HL-60 (cell line): Measurements from ENCODE around the gene PAH.

Experiments used
- DNase-seq, 2 experiments: peaks; one replicate each; pipeline ENCODE4 v3.0.0-alpha.2; 2010 to 2020; ENCODE audit warnings: low read depth in 1 of 2, low spot score in 1 of 2
- H3K27ac ChIP-seq: fragments of 250-450 bp; sonication (Bioruptor Pico); replicated peaks from 2 replicates; pipeline ENCODE4 v1.5.1; 2020; ENCODE audit warnings: mild to moderate bottlenecking, moderate library complexity
- H3K27me3 ChIP-seq: fragments of 250-450 bp; sonication (Bioruptor Pico); 2 replicates; pipeline ENCODE4 v1.5.1; 2021; ENCODE audit warnings: mild to moderate bottlenecking, moderate library complexity; ENCODE audit not compliant: insufficient read depth, poor library complexity, severe bottlenecking
- H3K4me3 ChIP-seq: replicated peaks from 2 replicates; pipeline ENCODE4 v1.5.1; 2011; ENCODE audit warnings: mild to moderate bottlenecking, control low read depth, low read length; ENCODE audit not compliant: insufficient read depth
- GABPA ChIP-seq: IDR thresholded peaks from 2 replicates; pipeline ENCODE4 v1.6.1; 2012; ENCODE audit warnings: low read depth
- POLR2AphosphoS5 ChIP-seq: IDR thresholded peaks from 2 replicates; pipeline ENCODE4 v1.6.1; 2012; ENCODE audit warnings: low read depth
- SPI1 ChIP-seq: IDR thresholded peaks from 2 replicates; pipeline ENCODE4 v1.6.1; 2012; ENCODE audit warnings: low read depth, mild to moderate bottlenecking, borderline replicate concordance
- TF ChIP-seq, protein P1 (sequence below): IDR thresholded peaks from one replicate; pipeline ENCODE4 v1.5.1; 2011; ENCODE audit warnings: low read length, control low read depth, inconsistent platforms; ENCODE audit not compliant: insufficient read depth
- TF ChIP-seq, protein P2 (sequence below): IDR thresholded peaks from 2 replicates; pipeline ENCODE4 v1.6.1; 2012; ENCODE audit warnings: low read depth; ENCODE audit not compliant: insufficient replicate concordance

Gene PAH

GRCh38 chr12:102873077-102873476 lies 44.0 kb downstream of the PAH start:
- no peak for DNase-seq
- TF ChIP-seq, protein P1, sequence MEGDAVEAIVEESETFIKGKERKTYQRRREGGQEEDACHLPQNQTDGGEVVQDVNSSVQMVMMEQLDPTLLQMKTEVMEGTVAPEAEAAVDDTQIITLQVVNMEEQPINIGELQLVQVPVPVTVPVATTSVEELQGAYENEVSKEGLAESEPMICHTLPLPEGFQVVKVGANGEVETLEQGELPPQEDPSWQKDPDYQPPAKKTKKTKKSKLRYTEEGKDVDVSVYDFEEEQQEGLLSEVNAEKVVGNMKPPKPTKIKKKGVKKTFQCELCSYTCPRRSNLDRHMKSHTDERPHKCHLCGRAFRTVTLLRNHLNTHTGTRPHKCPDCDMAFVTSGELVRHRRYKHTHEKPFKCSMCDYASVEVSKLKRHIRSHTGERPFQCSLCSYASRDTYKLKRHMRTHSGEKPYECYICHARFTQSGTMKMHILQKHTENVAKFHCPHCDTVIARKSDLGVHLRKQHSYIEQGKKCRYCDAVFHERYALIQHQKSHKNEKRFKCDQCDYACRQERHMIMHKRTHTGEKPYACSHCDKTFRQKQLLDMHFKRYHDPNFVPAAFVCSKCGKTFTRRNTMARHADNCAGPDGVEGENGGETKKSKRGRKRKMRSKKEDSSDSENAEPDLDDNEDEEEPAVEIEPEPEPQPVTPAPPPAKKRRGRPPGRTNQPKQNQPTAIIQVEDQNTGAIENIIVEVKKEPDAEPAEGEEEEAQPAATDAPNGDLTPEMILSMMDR: no peak
- TF ChIP-seq POLR2AphosphoS5 (no peak), SPI1 (no peak), GABPA (no peak)
- TF ChIP-seq, protein P2, sequence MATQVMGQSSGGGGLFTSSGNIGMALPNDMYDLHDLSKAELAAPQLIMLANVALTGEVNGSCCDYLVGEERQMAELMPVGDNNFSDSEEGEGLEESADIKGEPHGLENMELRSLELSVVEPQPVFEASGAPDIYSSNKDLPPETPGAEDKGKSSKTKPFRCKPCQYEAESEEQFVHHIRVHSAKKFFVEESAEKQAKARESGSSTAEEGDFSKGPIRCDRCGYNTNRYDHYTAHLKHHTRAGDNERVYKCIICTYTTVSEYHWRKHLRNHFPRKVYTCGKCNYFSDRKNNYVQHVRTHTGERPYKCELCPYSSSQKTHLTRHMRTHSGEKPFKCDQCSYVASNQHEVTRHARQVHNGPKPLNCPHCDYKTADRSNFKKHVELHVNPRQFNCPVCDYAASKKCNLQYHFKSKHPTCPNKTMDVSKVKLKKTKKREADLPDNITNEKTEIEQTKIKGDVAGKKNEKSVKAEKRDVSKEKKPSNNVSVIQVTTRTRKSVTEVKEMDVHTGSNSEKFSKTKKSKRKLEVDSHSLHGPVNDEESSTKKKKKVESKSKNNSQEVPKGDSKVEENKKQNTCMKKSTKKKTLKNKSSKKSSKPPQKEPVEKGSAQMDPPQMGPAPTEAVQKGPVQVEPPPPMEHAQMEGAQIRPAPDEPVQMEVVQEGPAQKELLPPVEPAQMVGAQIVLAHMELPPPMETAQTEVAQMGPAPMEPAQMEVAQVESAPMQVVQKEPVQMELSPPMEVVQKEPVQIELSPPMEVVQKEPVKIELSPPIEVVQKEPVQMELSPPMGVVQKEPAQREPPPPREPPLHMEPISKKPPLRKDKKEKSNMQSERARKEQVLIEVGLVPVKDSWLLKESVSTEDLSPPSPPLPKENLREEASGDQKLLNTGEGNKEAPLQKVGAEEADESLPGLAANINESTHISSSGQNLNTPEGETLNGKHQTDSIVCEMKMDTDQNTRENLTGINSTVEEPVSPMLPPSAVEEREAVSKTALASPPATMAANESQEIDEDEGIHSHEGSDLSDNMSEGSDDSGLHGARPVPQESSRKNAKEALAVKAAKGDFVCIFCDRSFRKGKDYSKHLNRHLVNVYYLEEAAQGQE: no peak
- H3K4me3 ChIP-seq: no peak overlapping the region
- no peak overlapping the region for H3K27ac ChIP-seq
- H3K27me3 ChIP-seq: no peaks in the 10 kb centered on the region

GRCh38 chr12:102871014-102871413 lies 46.0 kb downstream of the PAH start:
- DNase-seq: no peak
- Histone ChIP-seq H3K4me3 (no peak overlapping the region), H3K27ac (no peak overlapping the region), H3K27me3 (no peaks in the 10 kb centered on the region)
- TF ChIP-seq, protein P1: no peak
- no peak for TF ChIP-seq GABPA
- no peak for TF ChIP-seq SPI1
- no peak for TF ChIP-seq POLR2AphosphoS5
- TF ChIP-seq, protein P2: no peak

DNA sequence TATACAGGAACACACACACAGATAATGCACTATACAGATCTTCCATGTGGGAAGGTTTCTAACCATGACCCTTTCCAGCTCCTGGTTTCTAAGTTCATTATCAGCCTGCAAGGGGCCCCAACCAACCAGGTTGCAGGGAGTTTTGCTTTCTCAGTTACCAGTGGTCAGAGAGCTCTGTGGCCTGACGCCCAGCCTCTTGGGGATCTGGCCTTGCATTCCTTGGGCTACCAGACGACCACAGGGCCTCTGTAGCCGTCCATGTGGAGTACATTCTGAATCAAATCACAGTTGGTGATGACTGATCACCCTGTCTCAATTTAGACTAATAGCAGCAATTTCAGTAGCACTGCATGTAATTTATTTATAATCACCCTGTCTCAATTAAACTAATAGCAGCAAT lies 47.5 kb downstream of the PAH start:
- H3K27me3 ChIP-seq: no peaks in the 10 kb centered on the region
- no peak overlapping the region for H3K27ac ChIP-seq
- TF ChIP-seq, protein P1: no peak
- TF ChIP-seq SPI1: no peak
- no peak for TF ChIP-seq POLR2AphosphoS5
- TF ChIP-seq, protein P2: no peak
- TF ChIP-seq GABPA: no peak
- no peak overlapping the region for H3K4me3 ChIP-seq
- no peak for DNase-seq
